ENCODE measurements around the gene RBM22.
A peak's percentile ranks its signal among the peaks of the same experiment; 100 is the strongest.

RBM22 gene

DNA sequence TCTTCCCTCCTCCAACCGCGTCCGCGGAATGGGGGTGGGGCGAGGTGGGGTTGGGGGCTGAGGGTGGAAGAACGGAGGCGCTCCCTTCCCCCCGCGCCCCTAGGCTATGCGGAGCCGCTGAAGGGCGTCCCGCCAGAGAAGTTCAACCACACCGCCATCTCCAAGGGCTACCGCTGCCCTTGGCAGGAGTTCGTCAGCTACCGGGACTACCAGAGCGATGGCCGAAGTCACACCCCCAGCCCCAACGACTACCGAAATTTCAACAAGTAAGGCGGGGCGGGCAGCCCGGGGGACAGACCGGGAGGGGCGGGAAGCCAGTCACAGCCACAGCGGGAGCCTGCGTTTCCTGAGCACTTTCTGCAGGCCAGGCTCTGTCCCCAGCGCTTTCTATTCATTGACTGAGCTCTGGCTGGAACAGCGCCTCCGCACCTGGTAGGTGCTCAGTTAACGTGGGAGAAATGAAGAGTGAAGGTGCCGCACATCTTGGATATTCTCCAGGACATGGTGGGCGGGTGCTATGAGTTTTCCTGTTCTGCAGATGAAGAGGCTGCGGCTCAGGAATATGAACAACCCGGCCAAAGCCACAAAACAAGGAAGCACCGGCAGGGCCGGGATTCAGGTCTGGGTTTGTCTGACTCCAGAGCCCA, 28.5 kb downstream of the RBM22 start:
- no peak for DNase-seq (ENCODE audit: low read depth)

DNA sequence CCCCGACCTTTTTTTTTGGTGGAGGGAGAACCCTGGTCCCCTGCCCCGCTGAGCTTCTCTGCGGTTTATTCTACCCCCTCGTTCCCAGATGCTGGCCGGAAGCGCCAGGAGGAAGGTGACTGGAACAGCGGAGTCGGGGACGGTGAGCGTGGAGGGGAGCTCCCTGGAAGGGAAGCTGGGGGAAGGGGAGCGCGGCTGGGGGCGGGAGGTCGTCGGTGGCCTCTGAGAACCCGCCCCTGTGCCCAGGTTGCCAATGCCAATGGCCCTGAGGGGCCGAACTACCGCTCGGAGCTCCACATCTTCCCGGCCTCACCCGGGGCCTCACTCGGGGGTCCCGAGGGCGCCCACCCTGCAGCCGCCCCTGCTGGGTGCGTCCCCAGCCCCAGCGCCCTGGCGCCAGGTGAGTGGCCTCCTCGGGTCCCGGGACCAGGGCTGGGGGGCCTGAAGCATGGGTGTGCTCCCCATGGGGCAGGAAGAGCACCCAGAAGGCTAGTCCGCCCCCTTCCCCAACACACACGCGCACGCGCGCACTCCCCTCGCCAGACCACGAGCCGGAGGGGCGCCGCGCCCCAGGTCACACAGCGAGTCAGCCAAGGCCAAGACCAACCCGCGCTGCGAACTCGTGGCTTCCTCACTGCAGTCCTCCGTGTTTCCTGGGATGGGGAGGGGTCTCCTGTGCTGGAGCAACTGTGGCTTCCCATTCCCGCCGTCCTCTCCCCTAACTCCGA, 29.2 kb downstream of the RBM22 start:
- DNase-seq (ENCODE audit: low read depth): no peak

DNA sequence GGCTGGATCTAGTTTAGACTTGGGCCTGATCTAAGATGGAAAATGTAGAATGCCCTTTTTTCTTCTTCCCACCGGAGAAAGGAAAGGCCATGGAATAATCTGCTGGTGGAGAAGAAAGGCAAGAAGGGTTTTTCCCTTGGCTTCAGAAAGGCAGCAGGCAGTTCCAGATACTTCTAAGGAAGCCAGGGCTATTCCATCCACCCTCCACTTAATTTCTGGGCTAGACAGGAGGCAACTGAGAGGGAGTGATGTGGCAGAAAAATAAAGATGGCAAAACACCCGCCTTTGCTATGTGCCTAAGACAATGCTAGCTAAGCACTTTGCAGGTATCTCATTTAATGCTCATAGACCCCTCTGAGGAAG, 29.9 kb downstream of the RBM22 start:
- DNase-seq (ENCODE audit: low read depth): no peak

DNA sequence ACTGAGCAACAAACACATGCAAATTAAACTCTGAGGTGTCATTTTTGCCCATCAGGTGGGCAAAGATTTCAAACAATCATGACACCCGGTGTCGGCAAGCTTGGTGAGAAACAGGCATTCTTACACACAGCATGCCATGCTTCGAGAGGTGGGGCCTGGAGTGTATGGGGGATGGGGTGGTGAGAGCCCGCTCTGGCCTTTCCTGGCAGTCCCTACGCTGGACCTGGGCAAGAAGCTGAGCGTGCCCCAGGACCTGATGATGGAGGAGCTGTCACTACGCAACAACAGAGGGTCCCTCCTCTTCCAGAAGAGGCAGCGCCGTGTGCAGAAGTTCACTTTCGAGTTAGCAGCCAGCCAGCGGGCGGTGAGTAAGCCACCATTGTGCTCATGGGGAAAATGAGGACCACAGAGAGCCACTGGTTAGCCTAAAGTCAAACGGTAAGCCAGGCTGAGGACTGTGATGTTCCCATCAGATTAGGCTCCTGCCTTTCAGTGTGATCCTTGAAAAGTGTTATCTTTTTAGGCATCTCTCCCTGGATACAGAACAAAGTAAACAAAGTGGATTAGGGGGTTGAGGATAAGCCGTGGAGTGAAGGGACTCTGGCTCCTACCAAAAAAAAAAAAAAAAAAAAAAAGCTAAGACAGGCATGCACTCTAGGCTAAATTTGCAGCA, 30.5 kb downstream of the RBM22 start:
- DNase-seq (ENCODE audit: low read depth): no peak

DNA sequence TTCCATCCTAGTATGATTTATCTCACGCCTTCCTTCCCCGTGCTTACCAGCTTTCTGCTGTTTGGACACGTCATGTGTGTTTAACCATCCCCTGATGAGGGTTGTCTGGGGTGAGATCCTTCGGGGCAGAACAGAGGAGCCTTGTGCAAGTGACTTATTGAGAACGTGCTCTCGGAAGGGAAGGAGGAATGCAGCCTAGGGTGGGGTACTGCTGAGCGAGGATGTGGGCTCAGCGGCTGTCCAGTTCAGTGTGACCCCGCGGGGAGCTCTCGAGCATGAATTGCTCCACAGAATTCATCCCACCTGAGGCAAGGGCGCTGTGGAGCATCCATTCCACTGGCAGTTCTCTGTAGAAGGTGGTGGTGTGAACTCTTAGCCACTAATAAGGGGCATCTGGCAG, 35.8 kb downstream of the RBM22 start:
- DNase-seq (ENCODE audit: low read depth): no peak

DNA sequence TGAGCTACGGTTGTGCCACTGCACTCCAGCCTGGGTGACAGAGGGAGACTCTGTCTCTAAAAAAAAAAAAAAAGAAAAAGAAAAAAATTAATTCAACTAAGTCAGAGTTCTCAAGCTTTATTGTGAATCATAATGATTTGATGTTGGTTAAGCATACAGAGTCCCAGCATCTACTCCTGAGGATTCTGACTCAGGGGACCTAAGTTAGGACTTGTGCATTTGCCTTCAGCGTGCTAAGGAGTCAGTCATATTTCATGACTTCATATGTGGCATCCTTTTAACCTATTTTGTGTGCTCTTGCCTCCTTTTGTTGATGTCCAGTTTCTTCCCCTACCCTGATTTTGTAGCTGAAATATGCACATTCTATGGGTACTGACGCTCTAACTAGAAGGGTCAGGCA, 36.9 kb downstream of the RBM22 start:
- no peak for DNase-seq (ENCODE audit: low read depth)

DNA sequence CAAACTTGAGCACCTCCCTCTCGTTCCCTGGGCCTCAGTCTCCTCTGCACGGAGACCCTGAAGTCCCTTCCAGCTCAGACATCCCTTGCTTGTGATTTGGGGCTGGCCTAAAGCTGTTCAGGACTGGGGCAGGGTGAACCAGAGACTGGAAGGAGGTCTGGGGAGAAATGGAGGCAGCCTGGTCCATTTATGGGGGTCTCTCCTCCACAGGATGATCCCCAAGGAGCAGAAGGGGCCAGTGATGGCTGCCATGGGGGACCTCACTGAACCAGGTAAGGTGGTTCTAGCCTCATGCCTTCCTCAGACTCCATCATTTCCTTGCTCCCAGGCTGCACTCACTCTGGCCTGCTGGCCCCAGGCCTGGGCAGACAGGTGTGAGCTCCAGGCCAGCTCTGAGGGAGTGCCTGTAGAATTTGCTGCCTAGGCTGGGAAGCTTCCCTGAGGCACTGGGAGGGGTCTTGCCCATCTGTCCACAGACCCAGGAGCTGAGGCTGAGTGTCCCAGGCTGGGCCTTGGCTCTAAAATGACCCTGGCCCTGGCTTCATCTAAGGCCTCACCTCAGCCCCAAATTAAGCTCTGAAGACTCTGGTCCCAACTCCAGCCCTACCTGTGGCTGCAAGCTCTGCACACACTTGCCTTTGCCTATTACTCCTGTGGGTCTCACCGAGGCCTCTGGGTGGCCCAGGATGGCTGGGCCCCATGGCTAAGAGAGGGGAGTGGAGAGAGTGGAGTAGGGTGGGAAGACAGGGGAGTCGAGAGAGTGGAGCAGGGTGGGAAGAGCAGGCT, 37.9 kb downstream of the RBM22 start:
- DNase-seq (ENCODE audit: low read depth): no peak

DNA sequence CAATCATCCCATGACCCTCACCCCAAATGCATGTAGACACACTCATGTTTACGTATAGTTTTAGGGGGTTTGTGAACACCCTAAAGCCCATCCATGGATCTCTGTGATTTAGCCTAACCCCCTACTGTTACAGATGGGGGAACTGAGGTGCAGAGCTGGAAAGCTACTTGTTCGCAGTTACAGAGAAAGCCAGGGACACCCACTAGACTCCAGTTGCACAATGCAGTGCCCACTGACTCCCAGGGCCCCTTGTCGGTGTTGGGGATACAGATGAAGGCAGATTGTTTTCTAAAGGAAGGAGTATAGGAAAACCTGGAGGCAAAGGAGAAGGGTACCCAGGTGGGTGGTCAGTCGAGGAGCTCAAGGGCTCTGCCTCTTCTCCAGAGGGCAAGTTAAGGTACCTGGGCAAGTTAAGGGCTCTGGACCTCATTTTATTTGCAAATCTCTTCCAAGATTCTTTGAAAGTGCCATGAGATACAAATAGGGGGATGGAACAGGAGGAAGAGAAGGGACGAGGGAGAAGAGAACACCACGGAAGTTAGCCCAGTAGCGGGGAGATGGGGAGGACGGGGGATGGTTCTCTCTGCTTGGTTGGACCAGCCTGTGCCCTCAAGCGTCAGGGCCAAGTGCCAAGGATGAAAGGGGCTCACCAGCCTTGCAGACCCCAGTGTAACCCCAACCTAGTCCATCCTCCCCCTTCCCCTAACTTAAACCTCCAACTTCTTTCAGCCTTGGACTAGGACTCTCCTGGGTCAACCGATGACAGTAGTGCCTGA, 38.9 kb downstream of the RBM22 start:
- DNase-seq (ENCODE audit: low read depth): no peak

DNA sequence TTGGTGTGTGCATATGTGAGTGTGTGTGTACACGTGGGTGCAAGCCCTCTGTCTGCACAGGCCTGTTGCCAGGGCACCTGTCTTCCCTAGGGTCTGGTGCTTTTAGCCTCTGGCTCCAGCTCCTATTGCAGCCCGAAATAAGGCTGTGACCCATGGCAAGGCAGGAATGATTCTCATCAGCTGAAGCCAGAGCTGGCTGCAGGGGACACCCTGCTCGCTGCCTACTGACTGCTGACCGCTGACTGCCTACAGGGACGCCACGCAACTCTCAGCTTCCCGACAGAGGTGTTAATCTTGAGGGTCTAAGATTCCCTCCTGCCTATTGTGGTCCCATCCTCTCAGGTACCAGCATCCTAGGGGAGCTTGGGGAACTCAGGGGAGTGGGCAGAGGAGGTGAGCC, 39.8 kb downstream of the RBM22 start, which contains the start of gene MYOZ3:
TSS of gene MYOZ3 (plus strand) at position 166 of the 400 bp plus-strand sequence. CDS start 1,691 bp downstream, outside the sequence.
- DNase-seq (ENCODE audit: low read depth): no peak

DNA sequence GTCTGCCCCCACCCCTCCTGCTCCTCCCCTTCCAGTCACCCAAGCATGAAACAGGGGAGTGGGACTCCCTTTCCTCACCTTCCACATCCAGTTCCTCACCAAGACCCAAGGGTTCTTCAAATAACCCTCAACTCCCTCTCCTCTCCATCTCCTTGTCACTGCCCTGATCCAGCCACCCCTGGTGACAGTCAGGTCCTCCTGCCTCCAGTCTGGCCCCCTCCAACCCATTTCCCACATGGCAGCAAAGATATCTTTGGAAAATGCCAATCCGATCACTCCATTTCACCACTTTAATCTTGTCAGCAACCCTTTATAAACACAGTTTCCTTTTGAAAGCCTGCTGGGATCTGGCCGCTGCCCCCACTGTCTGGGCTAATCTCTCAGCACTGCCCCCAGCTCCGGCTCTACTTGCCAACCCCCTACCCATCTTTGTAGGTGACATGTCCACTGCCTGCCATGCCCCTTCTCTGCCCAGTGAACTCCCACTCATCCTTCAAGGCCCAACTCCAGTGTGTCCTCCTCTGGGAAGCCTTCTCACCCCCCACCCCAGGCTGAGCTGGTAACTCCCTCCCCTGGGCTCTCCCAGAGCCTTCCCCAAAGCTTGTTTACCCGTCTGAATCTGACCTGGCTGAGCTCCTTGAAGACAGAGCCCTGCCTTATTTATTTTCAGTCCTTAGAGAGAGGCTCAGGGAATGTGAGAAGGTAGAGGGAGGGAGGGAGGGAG, 40.6 kb downstream of the RBM22 start:
- DNase-seq (ENCODE audit: low read depth): no peak

DNA sequence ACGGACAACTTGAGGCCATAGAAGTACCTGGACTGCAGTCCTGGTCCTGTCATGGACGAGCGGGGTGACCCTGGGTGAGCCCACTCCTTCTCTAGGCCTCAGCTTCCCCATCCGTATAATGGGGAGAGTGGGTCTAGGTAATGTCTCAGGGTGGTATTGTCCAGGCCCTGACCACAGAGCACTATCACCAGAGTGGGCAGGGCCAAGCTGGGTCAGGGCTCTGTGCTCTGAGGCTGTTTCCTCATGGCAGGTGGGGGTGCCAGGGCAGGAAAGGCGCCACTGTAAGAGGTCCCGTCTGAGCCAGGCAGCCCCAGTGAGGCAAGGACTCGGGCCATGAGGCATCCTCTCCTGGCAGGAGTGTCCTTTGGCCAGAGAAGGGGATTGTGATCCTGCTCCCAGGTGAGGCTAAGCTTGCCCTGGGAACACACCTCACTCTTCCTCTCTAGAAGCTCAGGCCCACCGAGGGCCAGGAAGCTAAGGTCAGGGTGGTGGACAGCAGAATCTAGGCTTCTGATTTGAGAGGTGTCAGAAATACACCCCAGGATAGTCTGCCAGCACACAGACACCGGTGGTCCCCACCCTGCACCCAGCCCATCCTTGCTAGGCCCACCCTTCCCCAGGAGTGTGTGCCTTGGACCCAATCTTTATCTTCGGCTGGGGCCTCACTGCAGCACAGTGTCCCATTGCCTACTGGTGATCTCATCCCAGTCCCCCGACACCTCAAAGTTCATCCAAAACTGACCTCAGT, 41.3 kb downstream of the RBM22 start:
- DNase-seq (ENCODE audit: low read depth): no peak

DNA sequence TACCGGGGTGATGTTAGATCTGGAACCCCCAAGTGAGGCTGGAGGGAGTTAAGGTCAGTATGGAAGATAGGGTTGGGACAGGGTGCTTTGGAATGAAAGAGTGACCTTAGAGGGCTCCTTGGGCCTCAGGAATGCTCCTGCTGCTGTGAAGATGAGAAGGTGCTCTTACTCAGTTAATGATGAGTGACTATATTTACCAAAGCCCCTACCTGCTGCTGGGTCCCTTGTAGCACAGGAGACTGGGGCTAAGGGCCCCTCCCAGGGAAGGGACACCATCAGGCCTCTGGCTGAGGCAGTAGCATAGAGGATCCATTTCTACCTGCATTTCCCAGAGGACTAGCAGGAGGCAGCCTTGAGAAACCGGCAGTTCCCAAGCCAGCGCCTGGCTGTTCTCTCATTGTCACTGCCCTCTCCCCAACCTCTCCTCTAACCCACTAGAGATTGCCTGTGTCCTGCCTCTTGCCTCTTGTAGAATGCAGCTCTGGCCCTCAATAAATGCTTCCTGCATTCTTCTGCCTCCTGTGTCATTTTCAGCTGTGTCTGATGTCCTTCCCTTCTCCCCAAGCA, 42.1 kb downstream of the RBM22 start:
- DNase-seq (ENCODE audit: low read depth): no peak

DNA sequence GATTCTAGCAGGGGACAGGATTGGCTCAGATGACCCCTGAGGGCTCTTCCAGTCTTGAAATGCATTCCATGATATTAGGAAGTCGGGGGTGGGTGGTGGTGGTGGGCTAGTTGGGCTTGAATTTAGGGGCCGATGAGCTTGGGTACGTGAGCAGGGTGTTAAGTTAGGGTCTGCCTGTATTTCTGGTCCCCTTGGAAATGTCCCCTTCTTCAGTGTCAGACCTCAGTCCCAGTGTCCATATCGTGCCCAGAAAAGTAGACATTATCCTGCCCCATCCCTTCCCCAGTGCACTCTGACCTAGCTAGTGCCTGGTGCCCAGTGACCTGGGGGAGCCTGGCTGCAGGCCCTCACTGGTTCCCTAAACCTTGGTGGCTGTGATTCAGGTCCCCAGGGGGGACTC, 42.7 kb downstream of the RBM22 start:
- no peak for DNase-seq (ENCODE audit: low read depth)

DNA sequence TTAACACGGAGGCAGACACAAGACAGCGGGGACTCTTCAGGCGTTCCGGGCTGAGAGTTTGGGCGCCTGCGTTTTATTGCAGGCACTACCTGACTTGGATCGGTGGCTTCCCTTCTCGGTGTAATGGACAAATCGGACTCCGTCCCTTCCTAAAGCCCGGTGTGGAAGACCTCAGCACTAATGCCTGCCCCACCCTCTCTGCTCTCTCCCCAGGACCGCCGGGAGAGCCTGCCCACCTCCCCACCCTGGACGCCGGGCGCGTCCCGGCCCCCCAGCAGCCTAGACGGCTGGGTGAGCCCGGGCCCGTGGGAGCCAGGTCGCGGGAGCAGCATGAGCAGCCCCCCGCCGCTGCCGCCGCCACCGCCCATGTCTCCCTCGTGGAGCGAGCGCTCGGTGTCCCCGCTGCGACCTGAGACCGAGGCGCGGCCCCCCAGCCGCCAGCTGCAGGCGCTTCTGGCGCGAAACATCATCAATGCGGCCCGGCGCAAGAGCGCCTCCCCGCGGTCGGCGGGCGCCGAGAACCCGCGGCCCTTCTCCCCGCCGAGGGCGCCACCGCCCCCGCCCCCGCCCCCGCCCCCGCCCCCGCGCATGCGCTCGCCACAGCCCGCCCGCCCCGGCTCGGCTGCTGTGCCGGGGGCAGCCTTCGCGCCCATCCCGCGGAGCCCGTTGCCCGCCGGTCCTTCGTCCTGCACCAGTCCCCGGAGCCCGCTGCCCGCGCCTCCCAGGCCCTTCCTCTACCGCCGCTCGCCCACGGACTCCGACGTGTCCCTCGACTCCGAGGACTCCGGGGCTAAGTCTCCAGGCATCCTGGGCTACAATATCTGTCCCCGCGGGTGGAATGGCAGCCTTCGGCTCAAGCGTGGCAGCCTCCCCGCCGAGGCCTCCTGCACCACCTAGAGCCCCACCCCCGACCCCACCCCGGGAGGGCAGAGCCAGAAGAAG, 44.4 kb downstream of the RBM22 start:
- DNase-seq (ENCODE audit: low read depth): peak; percentile 55

DNA sequence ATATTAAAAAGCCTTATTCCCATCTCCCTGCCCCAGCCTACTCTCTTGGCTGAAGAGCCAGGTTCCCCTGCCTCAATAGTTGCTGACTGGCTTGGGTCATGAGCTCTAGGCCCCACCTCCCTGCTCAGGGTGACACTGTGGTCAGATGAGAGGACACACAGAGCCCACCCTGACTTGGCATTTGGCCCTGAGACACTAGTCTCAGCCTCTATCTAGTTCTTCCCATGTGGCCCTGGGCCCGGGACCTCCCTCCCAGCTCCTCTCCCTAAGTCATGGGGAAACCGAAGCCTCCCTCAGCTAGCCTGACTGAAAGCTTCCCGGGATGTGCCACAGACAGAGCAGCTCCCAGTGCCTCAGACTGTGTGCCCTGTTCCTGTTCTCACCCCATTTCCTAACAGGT, 45.6 kb downstream of the RBM22 start:
- no peak for DNase-seq (ENCODE audit: low read depth)

DNA sequence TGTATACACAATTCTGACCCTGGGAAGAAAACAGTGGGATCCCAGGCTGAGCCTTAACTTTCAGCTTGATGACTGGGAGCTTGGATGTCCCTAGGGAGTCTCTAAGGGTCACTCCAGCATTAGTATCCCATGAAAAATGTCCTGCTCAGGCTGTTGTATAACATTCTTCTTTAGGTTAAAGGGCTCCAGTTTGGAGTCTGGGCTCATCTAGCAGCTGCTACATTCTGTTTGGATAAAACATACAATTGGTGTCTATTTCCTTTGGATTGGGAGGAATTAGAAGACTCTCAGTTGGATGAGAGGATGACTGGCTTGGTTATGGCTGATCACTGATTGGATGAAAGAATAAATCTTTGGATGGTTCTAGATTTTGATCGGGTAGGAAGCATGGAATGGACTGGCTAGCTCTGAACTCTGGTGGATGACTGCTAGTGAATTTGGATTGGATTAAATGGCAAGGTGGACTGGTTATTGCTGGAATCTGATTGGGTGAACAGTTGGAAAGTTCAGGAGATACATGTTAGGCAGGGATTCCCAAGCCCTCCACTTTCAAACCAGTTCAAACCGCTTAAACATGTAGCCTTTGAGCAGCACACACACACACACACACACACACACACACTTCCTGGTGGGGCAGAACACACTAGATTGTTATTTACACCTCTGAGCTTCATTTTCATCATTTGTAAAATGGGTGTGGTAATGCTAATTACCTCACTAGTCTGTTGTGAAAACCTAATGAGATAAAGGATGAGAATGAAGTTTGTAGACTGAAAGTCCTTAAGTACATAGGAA, 46.9 kb downstream of the RBM22 start:
- DNase-seq (ENCODE audit: low read depth): no peak

DNA sequence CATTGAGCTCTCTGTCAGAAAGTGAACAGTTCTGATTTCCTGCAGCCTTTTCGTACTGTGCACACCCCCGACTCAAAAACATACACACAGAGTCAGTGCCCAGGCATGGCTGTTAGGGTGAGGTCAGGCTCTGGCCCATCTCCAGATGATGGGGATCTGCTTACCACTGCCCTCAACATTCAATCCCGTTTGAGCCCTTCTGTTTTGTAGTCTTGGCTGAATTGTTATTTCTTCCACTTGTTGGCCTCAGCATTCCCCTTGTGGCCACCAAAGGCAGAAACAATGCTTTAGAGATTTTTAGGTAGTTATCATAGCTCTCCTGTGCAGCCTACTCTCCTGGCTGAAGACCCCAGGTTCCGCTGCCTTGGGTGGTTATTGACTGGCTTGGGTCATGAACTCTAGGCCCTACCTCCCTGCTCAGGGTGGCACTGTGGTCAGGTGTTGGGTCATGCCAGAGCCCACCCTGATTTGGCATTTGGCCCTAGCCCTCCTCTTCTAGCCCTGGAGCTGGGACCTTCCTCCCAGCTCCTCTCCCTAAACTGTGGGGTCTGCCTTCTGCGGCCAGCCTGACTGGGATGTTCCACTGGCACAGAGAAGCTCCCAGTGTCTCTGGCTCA, 47.6 kb downstream of the RBM22 start:
- DNase-seq (ENCODE audit: low read depth): no peak
